ENCODE data around the gene RASD2. TPM values are rescaled to one million over a fixed set of nuclear protein-coding genes. Genes with fewer than 3 reads are reported as not detected.

Gene RASD2
- total RNA-seq, 2 donors from 2014 or later = 5.8 to 13.0 TPM

DNA sequence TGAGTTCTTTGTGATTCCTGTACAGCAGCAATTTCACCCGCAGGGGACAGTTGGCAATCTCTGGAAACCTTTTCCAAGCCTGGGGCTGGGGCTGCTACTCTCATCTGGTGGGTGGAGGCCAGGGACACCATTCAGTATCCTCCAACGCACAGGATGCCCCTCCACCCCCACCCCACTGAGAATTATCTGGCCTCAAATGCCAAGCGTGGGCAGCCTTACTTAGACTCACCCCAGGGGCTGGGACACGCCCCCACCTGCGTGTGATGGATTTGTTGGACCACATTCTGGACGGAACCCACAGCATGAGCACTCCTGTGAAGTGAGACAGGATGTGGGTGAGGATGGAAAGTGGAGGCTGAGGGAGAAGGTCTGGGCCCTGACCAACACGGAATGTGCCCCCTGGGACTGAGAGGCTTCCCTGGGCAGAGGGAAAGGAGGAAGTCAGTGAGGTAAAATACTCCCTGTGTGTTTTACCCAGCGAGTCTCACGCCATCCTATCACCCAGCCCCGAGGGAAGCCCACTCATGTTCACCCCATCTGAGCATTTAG, 13.7 kb downstream of the RASD2 start:
- DNase-seq (ENCODE audit: low spot score) = no peak
- intact Hi-C loops (cut with DNase I) = no loop called here

GRCh38 chr22:35555483-35555890, 14.9 kb downstream of the RASD2 start:
- intact Hi-C loops (cut with DNase I) = no loop called here
- no peak for DNase-seq (ENCODE audit: low spot score)

GRCh38 chr22:35555946-35556547, 15.4 kb downstream of the RASD2 start:
- intact Hi-C loops (cut with DNase I) = no loop called here
- no peak for DNase-seq (ENCODE audit: low spot score)

GRCh38 chr22:35556666-35557065, 16.0 kb downstream of the RASD2 start:
- no peak for DNase-seq (ENCODE audit: low spot score)

DNA sequence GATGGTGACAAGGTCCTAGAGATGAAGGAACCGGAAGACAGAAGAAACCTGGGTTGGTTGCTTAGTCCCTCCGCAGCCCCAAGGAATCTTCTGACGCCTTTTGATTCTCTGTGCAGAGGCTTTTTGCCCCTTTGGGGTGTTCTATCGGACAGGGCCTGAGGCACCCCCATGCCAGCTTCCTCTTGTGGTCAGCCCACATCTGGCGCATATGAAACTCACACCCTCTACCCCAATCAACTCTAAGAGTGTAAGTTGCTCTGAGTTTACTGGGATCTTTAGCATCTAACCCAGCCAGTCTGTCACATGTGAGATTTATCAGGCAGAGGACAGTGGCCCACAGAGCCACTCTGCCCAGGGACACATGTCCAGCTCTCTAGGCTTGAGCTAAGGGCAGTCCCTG, 17.4 kb downstream of the RASD2 start:
- intact Hi-C loops (cut with DNase I) = loop anchor here in 1 of 2 donors (1.0 kb wide), 1 partner anchor 20 kb away; no protein-coding TSS in a partner anchor
- DNase-seq (ENCODE audit: low spot score) = no peak

More at GRCh38 chr22:35556666-35557065, 16.0 kb downstream of the RASD2 start:
- intact Hi-C loops (cut with DNase I) = no loop called here

- DNase-seq (ENCODE audit: low spot score) = no peak
- intact Hi-C loops (cut with DNase I) = loop anchor here in 1 of 2 donors (1.0 kb wide), 1 partner anchor 20 kb away; no protein-coding TSS in a partner anchor
These were observed 18.1 kb downstream of the RASD2 start for GRCh38 chr22:35558719-35559118.

GRCh38 chr22:35559354-35560005, 18.8 kb downstream of the RASD2 start:
- intact Hi-C loops (cut with DNase I) = no loop called here

GRCh38 chr22:35560366-35560765, 19.7 kb downstream of the RASD2 start:
- intact Hi-C loops (cut with DNase I) = no loop called here
- no peak for DNase-seq (ENCODE audit: low spot score)

More at GRCh38 chr22:35559354-35560005, 18.8 kb downstream of the RASD2 start:
- no peak for DNase-seq (ENCODE audit: low spot score)

DNA sequence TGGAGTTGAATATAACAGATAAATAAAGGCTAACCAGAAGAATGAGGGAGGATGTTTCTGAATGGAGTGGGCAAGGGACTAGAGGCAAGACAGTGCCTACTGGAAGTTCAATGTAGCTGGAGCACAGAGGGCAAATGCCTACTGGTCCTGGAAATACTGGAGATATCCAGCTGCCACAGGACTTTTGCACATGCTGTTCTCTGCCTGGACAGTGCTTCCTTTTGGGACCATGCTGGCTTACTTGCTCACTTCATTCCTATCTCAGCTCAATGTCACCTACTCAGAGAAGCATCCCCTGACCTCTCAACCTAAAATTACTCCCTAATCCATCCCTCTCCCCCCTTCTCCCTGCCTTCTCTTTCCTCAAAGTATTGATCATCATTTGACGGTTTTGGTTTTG, 20.2 kb downstream of the RASD2 start:
- intact Hi-C loops (cut with DNase I) = no loop called here
- DNase-seq (ENCODE audit: low spot score) = no peak

GRCh38 chr22:35561796-35562526, 21.3 kb downstream of the RASD2 start:
- intact Hi-C loops (cut with DNase I) = loop anchor here in 1 of 2 donors (1.0 kb wide), 1 partner anchor 38 kb away; no protein-coding TSS in a partner anchor
- no peak for DNase-seq (ENCODE audit: low spot score)

- no peak for DNase-seq (ENCODE audit: low spot score)
- intact Hi-C loops (cut with DNase I) = no loop called here
These were observed 22.6 kb downstream of the RASD2 start for GRCh38 chr22:35563211-35563610.

GRCh38 chr22:35564975-35565867, 24.6 kb downstream of the RASD2 start:
- intact Hi-C loops (cut with DNase I) = no loop called here
- DNase-seq (ENCODE audit: low spot score) = no peak

GRCh38 chr22:35567351-35568141, 26.9 kb downstream of the RASD2 start:
- intact Hi-C loops (cut with DNase I) = no loop called here
- DNase-seq (ENCODE audit: low spot score) = no peak

- intact Hi-C loops (cut with DNase I) = no loop called here
- DNase-seq (ENCODE audit: low spot score) = no peak
These were observed 28.4 kb downstream of the RASD2 start for GRCh38 chr22:35568751-35569739.

DNA sequence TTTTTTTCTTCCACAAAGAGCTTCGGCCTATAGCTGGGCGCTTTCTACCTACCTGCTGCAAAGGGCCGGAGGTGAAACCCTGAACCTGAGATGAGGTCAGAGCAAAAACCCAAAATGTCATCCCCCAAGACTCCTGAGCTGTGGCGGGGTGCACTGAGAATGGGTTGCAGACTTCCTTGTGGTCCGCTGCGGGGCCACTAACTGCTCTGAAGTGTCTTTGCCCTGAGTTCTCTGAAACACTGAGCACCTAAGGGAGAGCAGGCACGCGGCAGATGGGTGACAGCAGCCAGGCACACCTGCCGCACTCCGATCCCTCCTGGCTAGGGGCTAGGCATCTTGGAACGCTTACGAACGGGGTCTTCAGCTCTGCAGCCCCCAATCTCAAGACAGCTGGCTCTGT, 29.3 kb downstream of the RASD2 start:
- intact Hi-C loops (cut with DNase I) = no loop called here
- no peak for DNase-seq (ENCODE audit: low spot score)

DNA sequence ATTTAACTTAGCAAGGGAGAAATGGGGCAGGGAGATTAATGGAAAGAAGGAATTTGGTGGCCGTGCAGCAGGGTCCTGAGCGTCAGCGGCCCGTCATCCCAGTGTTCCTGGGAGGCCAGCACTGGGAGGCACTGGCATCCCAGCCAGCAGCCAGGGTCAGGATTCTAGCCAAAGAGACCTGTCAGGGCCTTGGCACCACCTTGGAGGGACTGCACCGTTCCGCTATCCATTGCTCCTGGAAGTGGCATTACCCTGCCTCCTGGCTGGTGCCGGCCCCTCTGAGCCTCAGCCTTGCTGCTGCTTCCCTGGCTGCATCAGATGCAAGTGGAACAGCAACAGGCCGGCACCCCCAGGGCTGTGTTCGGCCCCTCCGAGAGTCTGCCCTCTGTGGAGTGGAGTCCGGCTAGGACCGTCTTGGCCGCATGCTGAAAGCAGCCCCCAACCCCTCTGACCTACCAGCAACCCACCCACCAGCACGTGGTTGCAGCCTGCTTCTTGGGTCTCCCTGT, 30.1 kb downstream of the RASD2 start:
- intact Hi-C loops (cut with DNase I) = no loop called here
- DNase-seq (ENCODE audit: low spot score) = no peak

DNA sequence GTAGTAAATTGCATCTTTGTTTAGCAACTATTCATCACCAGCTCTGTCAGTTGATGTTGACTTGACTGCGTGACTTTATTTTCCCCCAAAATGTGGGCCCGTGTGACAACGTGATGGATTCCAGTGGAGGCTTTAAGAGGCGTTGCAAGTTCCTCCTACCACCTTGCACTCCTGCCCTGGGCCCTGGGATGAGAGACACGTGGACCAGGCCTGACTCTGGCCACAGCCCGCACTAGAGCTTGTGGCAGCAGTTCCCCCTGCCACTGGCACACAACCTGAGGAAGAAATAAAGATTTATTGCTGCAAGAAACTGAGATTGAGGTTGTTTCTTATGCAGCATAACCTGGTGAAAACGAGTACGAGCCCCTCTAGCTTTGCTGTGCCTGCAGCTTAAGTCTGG, 31.9 kb downstream of the RASD2 start:
- no peak for DNase-seq (ENCODE audit: low spot score)
- intact Hi-C loops (cut with DNase I) = no loop called here

All from posterior vena cava (tissue), 2 donors.